Keratinocyte (primary cell): ENCODE measurements around the gene ZNF628. TPM values are rescaled to one million over a fixed set of nuclear protein-coding genes. Genes with fewer than 3 reads are reported as not detected.

Experiments
- DNase-seq: peaks from one replicate; pipeline ENCODE4 v3.0.0-alpha.2; 2011; ENCODE audit warnings: low read depth, missing footprints, low spot score
- FAIRE-seq: peaks from 2 replicates; lab custom pipeline; 2011; peaks lifted over from hg19 to GRCh38; lab: Jason Lieb, UNC
- H2AFZ ChIP-seq: 2 replicates; pipeline ENCODE4 v1.6.0; 2012; ENCODE audit warnings: low read length, control low read depth, inconsistent platforms; ENCODE audit not compliant: control insufficient read depth
- H3K27ac ChIP-seq: 2 replicates; pipeline ENCODE4 v1.5.1; 2011; ENCODE audit warnings: low read length; ENCODE audit not compliant: control insufficient read depth, insufficient read depth
- H3K27me3 ChIP-seq: 3 replicates; pipeline ENCODE4 v1.6.0; 2011; ENCODE audit warnings: low read length; ENCODE audit not compliant: control insufficient read depth, insufficient read depth; ENCODE audit errors: extremely low read depth
- H3K36me3 ChIP-seq, 2 experiments: 2 replicates in 1 of 2; 3 replicates in 1 of 2; pipeline ENCODE4 v1.5.1; 2011; ENCODE audit warnings: low read length in 2 of 2, mild to moderate bottlenecking in 1 of 2; ENCODE audit not compliant: control insufficient read depth in 2 of 2, insufficient read depth in 2 of 2; ENCODE audit errors: extremely low read depth in 1 of 2
- H3K4me1 ChIP-seq: 3 replicates; pipeline ENCODE4 v1.5.1; 2011; ENCODE audit warnings: low read length; ENCODE audit not compliant: control insufficient read depth, insufficient read depth; ENCODE audit errors: extremely low read depth
- H3K4me2 ChIP-seq: 3 replicates; pipeline ENCODE4 v1.6.0; 2011; ENCODE audit warnings: low read depth, low read length; ENCODE audit not compliant: control insufficient read depth, insufficient read depth; ENCODE audit errors: extremely low read depth
- H3K4me3 ChIP-seq, 3 experiments: fragments of 200-600 bp in 1 of 3; sonication (generic) in 1 of 3; 2 replicates in 2 of 3; 3 replicates in 1 of 3; pipeline ENCODE4 v1.5.1; 2011 to 2016; ENCODE audit warnings: low read length in 3 of 3, mild to moderate bottlenecking in 3 of 3, control low read depth in 2 of 3, inconsistent platforms in 1 of 3, low read depth in 1 of 3, mixed read lengths in 1 of 3, mixed run types in 1 of 3, moderate library complexity in 1 of 3; ENCODE audit not compliant: control insufficient read depth in 2 of 3, insufficient read depth in 2 of 3; ENCODE audit errors: extremely low read depth in 1 of 3
- H3K79me2 ChIP-seq: 2 replicates; pipeline ENCODE4 v1.6.0; 2012; ENCODE audit warnings: low read length; ENCODE audit not compliant: control insufficient read depth, insufficient read depth
- H3K9ac ChIP-seq: 3 replicates; pipeline ENCODE4 v1.6.0; 2011; ENCODE audit warnings: low read length; ENCODE audit not compliant: control insufficient read depth, insufficient read depth; ENCODE audit errors: extremely low read depth
- H3K9me1 ChIP-seq: 3 replicates; pipeline ENCODE4 v1.6.0; 2011; ENCODE audit warnings: low read length; ENCODE audit not compliant: control insufficient read depth, insufficient read depth; ENCODE audit errors: extremely low read depth
- H3K9me3 ChIP-seq: 2 replicates; pipeline ENCODE4 v1.5.1; 2012; ENCODE audit warnings: low read depth, low read length; ENCODE audit not compliant: control insufficient read depth
- H4K20me1 ChIP-seq: 3 replicates; pipeline ENCODE4 v1.6.0; 2011; ENCODE audit warnings: low read length; ENCODE audit not compliant: control insufficient read depth, insufficient read depth; ENCODE audit errors: extremely low read depth
- EZH2 ChIP-seq: IDR thresholded peaks from one replicate; pipeline ENCODE4 v1.6.1; 2012; ENCODE audit warnings: inconsistent platforms, mild to moderate bottlenecking, low read length, moderate library complexity
- dilution Hi-C: fragments of 300-500 bp; cut with MboI; formaldehyde crosslinking; loops from one replicate; pipeline ENCODE4 v1.7.0; 2020; ENCODE audit warnings: low sequenced_read_pairs; ENCODE audit not compliant: extremely low pct_ligation_motif_present
- polyA plus RNA-seq, 5 experiments: library from polyadenylated mRNA; depleted of rRNA in 3 of 5; stranded (reverse) in 3 of 5; stranded (forward) in 1 of 5; unstranded in 1 of 5; fragments of >200 nt; gene quantifications; 1 replicate in 1 of 5; 2 replicates in 3 of 5; 3 replicates in 1 of 5; pipeline versions ENCODE4 v1.2.1 to v1.2.3, GENCODE V29; 2011 to 2012; ENCODE audit warnings: missing spikeins in 2 of 5, low read depth in 1 of 5, low replicate concordance in 1 of 5
- TF ChIP-seq, protein P1 (sequence below), 3 experiments: IDR thresholded peaks in 1 of 3; conservative IDR thresholded peaks in 1 of 3; optimal IDR thresholded peaks in 1 of 3; 2 replicates in 2 of 3; 3 replicates in 1 of 3; pipeline versions ENCODE3 to v1.5.1; 2011; ENCODE audit warnings: low read length in 3 of 3, mild to moderate bottlenecking in 3 of 3, moderate library complexity in 2 of 3, control low read depth in 1 of 3, inconsistent platforms in 1 of 3; ENCODE audit not compliant: insufficient read depth in 2 of 3; ENCODE audit errors: extremely low read depth in 1 of 3

Gene ZNF628
- polyA plus RNA-seq, 1 donor (not counting 4 experiments of a cell fraction or from before 2014, with no cell fraction given), result 0.22 TPM

DNA sequence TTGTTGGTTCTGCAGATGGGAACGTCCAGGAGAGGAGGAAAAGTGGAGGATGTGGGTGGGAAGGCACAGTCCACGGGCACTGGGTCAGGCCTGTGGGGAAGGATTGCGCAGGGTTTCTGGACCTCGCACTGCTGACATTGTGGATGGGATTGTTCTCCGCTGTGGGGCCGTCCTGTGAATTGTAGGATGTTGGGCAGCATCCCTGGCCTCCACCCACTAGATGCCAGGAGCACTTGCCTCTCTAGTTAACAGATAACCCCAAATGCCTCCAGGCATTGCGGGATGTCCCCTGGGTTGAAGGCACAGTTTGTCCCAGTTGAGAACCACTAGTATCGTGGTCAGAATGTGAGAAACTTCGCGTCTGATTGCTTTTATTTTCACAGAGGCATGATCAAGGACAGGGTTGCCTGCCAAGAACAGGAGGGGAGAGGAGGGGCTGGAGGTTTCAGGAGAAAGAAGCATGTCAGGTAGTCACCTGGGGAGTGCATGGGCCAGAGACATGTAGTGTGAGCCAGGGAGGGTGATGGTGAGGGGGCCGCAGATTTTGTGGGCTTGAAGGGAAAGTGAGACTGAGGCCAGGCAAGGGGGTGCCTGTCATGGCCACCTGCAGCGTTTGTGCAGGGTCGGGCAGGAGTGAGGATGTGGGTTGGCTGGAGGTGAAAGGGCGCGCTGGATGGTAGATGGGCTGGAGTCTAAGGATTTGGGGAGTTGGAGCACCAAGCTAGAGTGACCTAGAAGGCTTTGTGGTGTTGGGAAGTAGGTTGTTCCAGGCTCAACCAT lies 3.2 kb downstream of the ZNF628 start:
- no peaks in the 10 kb centered on the region for H4K20me1 ChIP-seq
- FAIRE-seq (no peak), DNase-seq (no peak)
- H3K27ac ChIP-seq, result no peak overlapping the region
- no peaks in the 10 kb centered on the region for H3K9me1 ChIP-seq
- TF ChIP-seq EZH2, result no peak
- TF ChIP-seq, protein P1, sequence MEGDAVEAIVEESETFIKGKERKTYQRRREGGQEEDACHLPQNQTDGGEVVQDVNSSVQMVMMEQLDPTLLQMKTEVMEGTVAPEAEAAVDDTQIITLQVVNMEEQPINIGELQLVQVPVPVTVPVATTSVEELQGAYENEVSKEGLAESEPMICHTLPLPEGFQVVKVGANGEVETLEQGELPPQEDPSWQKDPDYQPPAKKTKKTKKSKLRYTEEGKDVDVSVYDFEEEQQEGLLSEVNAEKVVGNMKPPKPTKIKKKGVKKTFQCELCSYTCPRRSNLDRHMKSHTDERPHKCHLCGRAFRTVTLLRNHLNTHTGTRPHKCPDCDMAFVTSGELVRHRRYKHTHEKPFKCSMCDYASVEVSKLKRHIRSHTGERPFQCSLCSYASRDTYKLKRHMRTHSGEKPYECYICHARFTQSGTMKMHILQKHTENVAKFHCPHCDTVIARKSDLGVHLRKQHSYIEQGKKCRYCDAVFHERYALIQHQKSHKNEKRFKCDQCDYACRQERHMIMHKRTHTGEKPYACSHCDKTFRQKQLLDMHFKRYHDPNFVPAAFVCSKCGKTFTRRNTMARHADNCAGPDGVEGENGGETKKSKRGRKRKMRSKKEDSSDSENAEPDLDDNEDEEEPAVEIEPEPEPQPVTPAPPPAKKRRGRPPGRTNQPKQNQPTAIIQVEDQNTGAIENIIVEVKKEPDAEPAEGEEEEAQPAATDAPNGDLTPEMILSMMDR (optimal IDR thresholded peaks at IDR 0.05 in 1 of 3, IDR thresholded peaks at IDR 0.05 in 1 of 3, conservative IDR thresholded peaks at IDR 0.05 in 1 of 3; ENCODE audit: extremely low read depth in 1 of 3, insufficient read depth in 2 of 3, low read length in 3 of 3), result no peak
- no peaks in the 10 kb centered on the region for H3K27me3 ChIP-seq
- dilution Hi-C loops, result no loop called here
- no peaks in the 10 kb centered on the region for H3K36me3 ChIP-seq
- peaks cover 22% of the 10 kb centered on the region for H3K79me2 ChIP-seq
- no peak overlapping the region for H3K9ac ChIP-seq
- H3K4me1 ChIP-seq, result peaks cover 22% of the 10 kb centered on the region
- H2AFZ ChIP-seq, result no peak overlapping the region
- H3K9me3 ChIP-seq, result no peaks in the 10 kb centered on the region
- no peak overlapping the region for H3K4me3 ChIP-seq
- H3K4me2 ChIP-seq, result no peak overlapping the region

DNA sequence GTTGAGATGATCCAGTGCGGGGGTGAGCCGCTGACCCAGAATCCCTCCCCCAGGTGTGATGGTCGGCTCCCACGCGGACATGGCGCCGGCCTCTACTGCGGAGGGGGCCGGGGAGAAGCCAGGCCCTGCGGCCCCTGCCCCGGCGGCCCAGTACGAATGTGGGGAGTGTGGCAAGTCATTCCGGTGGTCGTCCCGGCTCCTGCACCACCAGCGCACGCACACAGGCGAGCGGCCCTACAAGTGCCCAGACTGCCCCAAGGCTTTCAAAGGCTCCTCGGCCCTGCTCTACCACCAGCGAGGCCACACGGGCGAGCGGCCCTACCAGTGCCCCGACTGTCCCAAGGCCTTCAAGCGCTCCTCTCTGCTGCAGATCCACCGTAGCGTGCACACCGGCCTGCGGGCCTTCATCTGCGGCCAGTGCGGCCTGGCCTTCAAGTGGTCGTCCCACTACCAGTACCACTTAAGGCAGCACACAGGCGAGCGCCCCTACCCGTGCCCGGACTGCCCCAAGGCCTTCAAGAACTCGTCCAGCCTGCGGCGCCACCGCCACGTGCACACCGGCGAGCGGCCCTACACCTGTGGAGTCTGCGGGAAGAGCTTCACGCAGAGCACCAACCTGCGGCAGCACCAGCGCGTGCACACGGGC lies 4.9 kb downstream of the ZNF628 start:
- Histone ChIP-seq H4K20me1 (no peaks in the 10 kb centered on the region), H2AFZ (no peak overlapping the region), H3K4me3 (no peak overlapping the region), H3K4me1 (peaks cover 15% of the 10 kb centered on the region), H3K4me2 (no peak overlapping the region), H3K9ac (no peak overlapping the region), H3K79me2 (peaks cover 22% of the 10 kb centered on the region), H3K36me3 (peaks cover 0 to 4% of the 10 kb centered on the region in 2 experiments), H3K9me1 (no peaks in the 10 kb centered on the region), H3K27me3 (no peaks in the 10 kb centered on the region), H3K9me3 (no peaks in the 10 kb centered on the region), H3K27ac (no peak overlapping the region)
- dilution Hi-C loops, result no loop called here
- FAIRE-seq (no peak), DNase-seq (no peak)
- TF ChIP-seq EZH2, result no peak
- TF ChIP-seq, protein P1 (optimal IDR thresholded peaks at IDR 0.05 in 1 of 3, IDR thresholded peaks at IDR 0.05 in 1 of 3, conservative IDR thresholded peaks at IDR 0.05 in 1 of 3; ENCODE audit: extremely low read depth in 1 of 3, insufficient read depth in 2 of 3, low read length in 3 of 3), result no peak
